H54 (cell line): ENCODE measurements around the gene PRDM16.

Experiments
- DNase-seq: peaks from one replicate; pipeline ENCODE4 v3.0.0; 2011; ENCODE audit warnings: low spot score, mixed read lengths; ENCODE audit not compliant: insufficient read length
- FAIRE-seq: peaks from 3 replicates; lab custom pipeline; 2011; peaks lifted over from hg19 to GRCh38; lab: Jason Lieb, UNC
- POLR2A ChIP-seq: IDR thresholded peaks from 2 replicates; pipeline ENCODE4 v1.6.1; 2011; ENCODE audit warnings: low read depth, mild to moderate bottlenecking, low read length

The PRDM16 gene

GRCh38 chr1:3431266-3431665, 362.3 kb downstream of the PRDM16 start:
- TF ChIP-seq POLR2A: no peak
- FAIRE-seq: no peak
- no peak for DNase-seq

GRCh38 chr1:3431686-3432085, 362.7 kb downstream of the PRDM16 start:
- DNase-seq: no peak
- TF ChIP-seq POLR2A: no peak
- FAIRE-seq: no peak

- FAIRE-seq (no peak), DNase-seq (no peak)
- TF ChIP-seq POLR2A: no peak
Observed at GRCh38 chr1:3432306-3432705, 363.3 kb downstream of the PRDM16 start.

- TF ChIP-seq POLR2A: no peak
- no peak for FAIRE-seq
- DNase-seq: no peak
Observed at GRCh38 chr1:3433076-3433475, 364.1 kb downstream of the PRDM16 start.

GRCh38 chr1:3433596-3434320, 364.8 kb downstream of the PRDM16 start:
- DNase-seq (no peak), FAIRE-seq (no peak)
- no peak for TF ChIP-seq POLR2A

GRCh38 chr1:3434406-3435110, 365.6 kb downstream of the PRDM16 start:
- TF ChIP-seq POLR2A: no peak
- FAIRE-seq (no peak), DNase-seq (no peak)

- FAIRE-seq: no peak
- no peak for TF ChIP-seq POLR2A
Observed at GRCh38 chr1:3435666-3436065, 366.7 kb downstream of the PRDM16 start.

GRCh38 chr1:3436451-3436850, 367.4 kb downstream of the PRDM16 start:
- TF ChIP-seq POLR2A: no peak
- FAIRE-seq (no peak), DNase-seq (no peak)

More at GRCh38 chr1:3435666-3436065, 366.7 kb downstream of the PRDM16 start:
- DNase-seq: no peak

- FAIRE-seq: no peak
- no peak for TF ChIP-seq POLR2A
- DNase-seq: no peak
Observed at GRCh38 chr1:3436901-3437300, 367.9 kb downstream of the PRDM16 start.

GRCh38 chr1:3438661-3439180, 369.7 kb downstream of the PRDM16 start:
- DNase-seq (no peak), FAIRE-seq (no peak)
- no peak for TF ChIP-seq POLR2A

GRCh38 chr1:3439346-3440299, 370.6 kb downstream of the PRDM16 start:
- FAIRE-seq (no peak), DNase-seq (no peak)
- TF ChIP-seq POLR2A: no peak

GRCh38 chr1:3440300-3440681, 371.3 kb downstream of the PRDM16 start:
- FAIRE-seq (no peak), DNase-seq (no peak)
- TF ChIP-seq POLR2A: no peak

- no peak for TF ChIP-seq POLR2A
- DNase-seq (no peak), FAIRE-seq (no peak)
Observed at GRCh38 chr1:3440711-3441409, 371.9 kb downstream of the PRDM16 start.
